ENCODE data around the gene TMEM170A.

The TMEM170A gene

DNA sequence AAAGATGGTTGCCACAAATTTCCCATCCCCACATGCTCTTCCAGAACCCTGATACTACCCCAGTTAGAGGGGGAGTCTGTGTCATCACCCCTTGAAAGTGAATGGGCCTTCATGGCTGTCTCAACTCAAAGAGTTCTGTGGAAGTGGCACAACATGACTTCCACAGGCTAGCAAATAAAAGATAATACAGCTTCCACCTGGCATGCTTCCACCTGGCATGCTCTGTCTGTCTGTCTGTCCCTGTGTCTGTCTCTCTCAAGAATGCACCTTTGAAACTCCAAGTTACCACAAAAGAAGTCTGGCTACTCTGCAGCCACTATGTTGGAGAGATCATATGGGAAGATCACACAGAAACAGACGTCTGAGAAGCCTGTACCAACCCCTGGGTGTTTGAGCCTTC is 66.2 kb downstream of the TMEM170A start:
- DNase-seq (ENCODE audit: low read depth, low spot score), result no peak

DNA sequence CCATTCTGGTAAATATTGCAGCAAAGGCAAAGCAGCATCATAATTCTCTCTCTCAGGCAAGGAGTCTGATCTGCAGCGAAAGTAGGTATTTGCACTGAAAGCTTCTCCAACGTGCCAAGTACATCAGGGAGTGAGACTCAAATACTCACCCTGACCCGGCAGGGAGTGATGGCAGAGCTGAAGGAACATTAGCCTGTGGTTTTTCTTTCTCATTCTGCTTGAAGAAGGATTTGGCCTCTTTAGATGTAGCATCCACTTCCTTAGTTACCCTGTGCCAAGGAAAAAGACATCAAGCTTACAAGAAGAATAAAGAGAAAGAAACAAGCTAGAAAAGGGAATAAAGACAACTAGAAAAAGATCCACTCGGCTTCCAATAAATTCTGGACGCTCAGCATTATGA is 69.5 kb downstream of the TMEM170A start:
- no CpG with 5 or more reads among the region's 5 CpGs for WGBS (ENCODE audit: insufficient coverage, insufficient read length)
- Histone ChIP-seq H3K27me3 (ENCODE audit: control insufficient read depth, insufficient read depth, low read length) (no peaks in the 10 kb centered on the region), H3K36me3 (ENCODE audit: control insufficient read depth, insufficient read depth, low read length) (peaks cover 5% of the 10 kb centered on the region; the same call in 1 of the 2 replicates)

More for the DNA sequence above, 66.2 kb downstream of the TMEM170A start:
- Histone ChIP-seq H3K36me3 (ENCODE audit: control insufficient read depth, insufficient read depth, low read length) (peaks cover 3% of the 10 kb centered on the region; the same call in 1 of the 2 replicates), H3K27me3 (ENCODE audit: control insufficient read depth, insufficient read depth, low read length) (no peaks in the 10 kb centered on the region), H3K9me3 (ENCODE audit: control insufficient read depth, insufficient read depth, low read length) (no peaks in the 10 kb centered on the region), H3K4me3 (ENCODE audit: low read length) (no peak overlapping the region), H3K4me1 (ENCODE audit: control insufficient read depth, insufficient read depth, low read length) (no peaks in the 10 kb centered on the region), H3K27ac (ENCODE audit: low read length) (no peak overlapping the region)
- WGBS (ENCODE audit: insufficient coverage, insufficient read length), result no CpG with 5 or more reads among the region's 1 CpG

More for the DNA sequence above, 69.5 kb downstream of the TMEM170A start:
- no peaks in the 10 kb centered on the region for H3K9me3 ChIP-seq (ENCODE audit: control insufficient read depth, insufficient read depth, low read length)
- H3K27ac ChIP-seq (ENCODE audit: low read length), result no peak overlapping the region
- no peak for DNase-seq (ENCODE audit: low read depth, low spot score)
- no peak overlapping the region for H3K4me3 ChIP-seq (ENCODE audit: low read length)
- H3K4me1 ChIP-seq (ENCODE audit: control insufficient read depth, insufficient read depth, low read length), result no peaks in the 10 kb centered on the region
